CD14-positive monocyte (primary cell): Measurements from ENCODE around the gene ATRN. TPM values are rescaled to one million over a fixed set of nuclear protein-coding genes. Genes with fewer than 3 reads are reported as not detected.

ENCODE experiments used
- DNase-seq, 3 donors: peaks; one replicate each; pipeline ENCODE4 v3.0.0-alpha.2; 2011 to 2022
- H2AFZ ChIP-seq: 2 replicates; pipeline ENCODE4 v1.6.0; 2012; ENCODE audit warnings: mild to moderate bottlenecking, low read depth, low read length, inconsistent platforms; ENCODE audit not compliant: insufficient read depth, poor library complexity, severe bottlenecking
- H3K27ac ChIP-seq, 2 donors: 1 replicate in 1 of 2; 2 replicates in 1 of 2; pipeline ENCODE4 v1.5.1; 2012 to 2013; ENCODE audit warnings: low read length in 2 of 2, control low read depth in 1 of 2, inconsistent platforms in 1 of 2, low read depth in 1 of 2, mild to moderate bottlenecking in 1 of 2
- H3K27me3 ChIP-seq, 2 donors: one replicate each; pipeline versions ENCODE4 v1.6.0 to v1.6.1; 2011 to 2013; ENCODE audit warnings: low read length in 2 of 2; ENCODE audit not compliant: control insufficient read depth in 2 of 2, insufficient read depth in 2 of 2
- H3K36me3 ChIP-seq, 2 donors: replicated peaks in 1 of 2; 1 replicate in 1 of 2; 2 replicates in 1 of 2; pipeline versions ENCODE4 v1.5.1 to v1.6.1; 2012 to 2013; ENCODE audit warnings: low read length in 2 of 2, control low read depth in 1 of 2, inconsistent platforms in 1 of 2, mild to moderate bottlenecking in 1 of 2; ENCODE audit not compliant: insufficient read depth in 2 of 2, control insufficient read depth in 1 of 2
- H3K4me1 ChIP-seq, 2 donors: 1 replicate in 1 of 2; 2 replicates in 1 of 2; pipeline versions ENCODE4 v1.5.1 to v1.6.1; 2012 to 2013; ENCODE audit warnings: low read length in 2 of 2, control low read depth in 1 of 2, inconsistent platforms in 1 of 2, mild to moderate bottlenecking in 1 of 2, moderate library complexity in 1 of 2; ENCODE audit not compliant: insufficient read depth in 2 of 2, control insufficient read depth in 1 of 2
- H3K4me2 ChIP-seq: replicated peaks from 2 replicates; pipeline ENCODE3; 2012; ENCODE audit warnings: low read length, moderate library complexity, mild to moderate bottlenecking; ENCODE audit not compliant: poor library complexity, severe bottlenecking; ENCODE audit errors: extremely low read depth
- H3K4me3 ChIP-seq, 3 experiments: fragments of 200-600 bp in 1 of 3; sonication (generic) in 1 of 3; replicated peaks in 1 of 3; 1 replicate in 2 of 3; 2 replicates in 1 of 3; pipeline ENCODE4 v1.5.1; 2011 to 2013; ENCODE audit warnings: low read length in 3 of 3, mild to moderate bottlenecking in 3 of 3, control low read depth in 2 of 3, low read depth in 2 of 3, inconsistent platforms in 1 of 3, moderate library complexity in 1 of 3
- H3K79me2 ChIP-seq: 2 replicates; pipeline ENCODE4 v1.6.0; 2012; ENCODE audit warnings: mild to moderate bottlenecking, control low read depth, inconsistent platforms, low read length, moderate library complexity; ENCODE audit not compliant: insufficient read depth
- H3K9ac ChIP-seq: 2 replicates; pipeline ENCODE4 v1.6.0; 2017; ENCODE audit warnings: low read length, mild to moderate bottlenecking; ENCODE audit not compliant: insufficient read depth, poor library complexity, severe bottlenecking
- H3K9me3 ChIP-seq, 2 donors: replicated peaks in 1 of 2; 1 replicate in 1 of 2; 2 replicates in 1 of 2; pipeline versions ENCODE4 v1.5.1 to v1.6.1; 2012 to 2013; ENCODE audit warnings: low read length in 2 of 2, control low read depth in 1 of 2; ENCODE audit not compliant: control insufficient read depth in 1 of 2, insufficient read depth in 1 of 2
- H4K20me1 ChIP-seq: 2 replicates; pipeline ENCODE4 v1.6.0; 2012; ENCODE audit warnings: mild to moderate bottlenecking, low read length, control low read depth, moderate library complexity; ENCODE audit not compliant: insufficient read depth
- H3K27ac Mint-ChIP-seq, 7 donors: one replicate each; pipeline ENCODE4 v1.8.0; 2020; ENCODE audit warnings: mild to moderate bottlenecking in 7 of 7, mixed read lengths in 7 of 7, moderate library complexity in 6 of 7, inconsistent platforms in 2 of 7
- H3K27me3 Mint-ChIP-seq, 3 donors: one replicate each; pipeline ENCODE4 v1.8.0; 2021 to 2022; ENCODE audit warnings: low read depth in 3 of 3, mild to moderate bottlenecking in 3 of 3, mixed read lengths in 3 of 3, moderate library complexity in 3 of 3, inconsistent platforms in 1 of 3
- H3K36me3 Mint-ChIP-seq, 2 donors: one replicate each; pipeline ENCODE4 v1.8.0; 2020; ENCODE audit warnings: mixed read lengths in 2 of 2, inconsistent platforms in 1 of 2, mild to moderate bottlenecking in 1 of 2
- H3K4me1 Mint-ChIP-seq: one replicate; pipeline ENCODE4 v1.8.0; 2020; ENCODE audit warnings: mild to moderate bottlenecking, mixed read lengths
- H3K4me3 Mint-ChIP-seq, 2 donors: one replicate each; pipeline ENCODE4 v1.8.0; 2020; ENCODE audit warnings: mild to moderate bottlenecking in 2 of 2, mixed read lengths in 2 of 2, moderate library complexity in 1 of 2
- H3K9me3 Mint-ChIP-seq, 7 donors: one replicate each; pipeline ENCODE4 v1.8.0; 2020 to 2022; ENCODE audit warnings: mixed read lengths in 7 of 7, mild to moderate bottlenecking in 6 of 7, moderate library complexity in 6 of 7, inconsistent platforms in 2 of 7
- CTCF ChIP-seq: fragments of 200-600 bp; IDR thresholded peaks from one replicate; pipeline ENCODE4 v1.8.0; 2022; ENCODE audit warnings: antibody characterized with exemption, mild to moderate bottlenecking
- WGBS: methylation state at CpG from one replicate; pipeline ENCODE4 v1.1.5; 2013; ENCODE audit warnings: missing lambda C conversion rate; ENCODE audit not compliant: insufficient coverage; 5-methylcytosine and 5-hydroxymethylcytosine counted together
- intact Hi-C, 2 donors: fragments of 100-400 bp; cut with micrococcal nuclease; formaldehyde crosslinking; loops; one replicate each; pipeline versions ENCODE4 v1.15.0 to v1.15.1; 2023
- polyA plus RNA-seq, 3 donors: library from polyadenylated mRNA; depleted of rRNA in 1 of 3; unstranded in 2 of 3; stranded (reverse) in 1 of 3; fragments of 300-500 nt in 2 of 3; fragments of >200 nt in 1 of 3; fragmentation: Illumina TruSeq in 2 of 3; gene quantifications; 1 replicate in 2 of 3; 2 replicates in 1 of 3; pipeline ENCODE4 v1.2.3, GENCODE V29; 2012 to 2021

The ATRN gene
- polyA plus RNA-seq, 3 donors, result 10.2 to 17.4 (median 11.5) TPM

GRCh38 chr20:3505148-3505547 is 34.3 kb downstream of the ATRN start:
- Histone ChIP-seq H2AFZ (no peak overlapping the region), H4K20me1 (peaks cover 11% of the 10 kb centered on the region), H3K4me2 (no peak overlapping the region), H3K4me3 (no peak overlapping the region), H3K4me1 (peaks cover 0 to 10% of the 10 kb centered on the region in 2 donors), H3K79me2 (no peaks in the 10 kb centered on the region), H3K27ac (no peak overlapping the region), H3K9me3 (no peaks in the 10 kb centered on the region), H3K27me3 (no peaks in the 10 kb centered on the region), H3K9ac (no peak overlapping the region), H3K36me3 (no peaks in the 10 kb centered on the region)
- 100% methylated on average over 4 of the region's 4 CpGs for WGBS
- intact Hi-C loops, result no loop called here
- Mint-ChIP-seq H3K27ac (no peak overlapping the region), H3K9me3 (peaks cover 0 to 2% (median 0%) of the 10 kb centered on the region in 7 donors), H3K36me3 (peaks cover 2 to 4% of the 10 kb centered on the region in 2 donors), H3K4me1 (peaks cover 10% of the 10 kb centered on the region), H3K27me3 (peaks cover 0 to 3% (median 0%) of the 10 kb centered on the region in 3 donors), H3K4me3 (no peak overlapping the region)
- no peak for DNase-seq
- no peak for TF ChIP-seq CTCF

- Histone ChIP-seq H3K36me3 (no peaks in the 10 kb centered on the region), H4K20me1 (peaks cover 5% of the 10 kb centered on the region), H2AFZ (no peak overlapping the region), H3K27ac (no peak overlapping the region), H3K9ac (no peak overlapping the region), H3K4me2 (no peak overlapping the region), H3K4me1 (peaks cover 0 to 10% of the 10 kb centered on the region in 2 donors), H3K27me3 (no peaks in the 10 kb centered on the region), H3K4me3 (no peak overlapping the region), H3K9me3 (no peaks in the 10 kb centered on the region), H3K79me2 (no peaks in the 10 kb centered on the region)
- intact Hi-C loops, result no loop called here
- Mint-ChIP-seq H3K4me3 (no peak overlapping the region), H3K27me3 (peaks cover 0 to 3% (median 0%) of the 10 kb centered on the region in 3 donors), H3K27ac (no peak overlapping the region), H3K9me3 (peaks cover 0 to 4% (median 0%) of the 10 kb centered on the region in 7 donors), H3K4me1 (peaks cover 10% of the 10 kb centered on the region), H3K36me3 (peaks cover 2% of the 10 kb centered on the region in 2 donors)
- WGBS, result 20% methylated on average over 1 of the region's 2 CpGs
- no peak for TF ChIP-seq CTCF
- DNase-seq, result no peak
These were observed 38.2 kb downstream of the ATRN start for GRCh38 chr20:3509064-3509463.
